ENCODE data around the gene ZNF436.

Gene ZNF436

DNA sequence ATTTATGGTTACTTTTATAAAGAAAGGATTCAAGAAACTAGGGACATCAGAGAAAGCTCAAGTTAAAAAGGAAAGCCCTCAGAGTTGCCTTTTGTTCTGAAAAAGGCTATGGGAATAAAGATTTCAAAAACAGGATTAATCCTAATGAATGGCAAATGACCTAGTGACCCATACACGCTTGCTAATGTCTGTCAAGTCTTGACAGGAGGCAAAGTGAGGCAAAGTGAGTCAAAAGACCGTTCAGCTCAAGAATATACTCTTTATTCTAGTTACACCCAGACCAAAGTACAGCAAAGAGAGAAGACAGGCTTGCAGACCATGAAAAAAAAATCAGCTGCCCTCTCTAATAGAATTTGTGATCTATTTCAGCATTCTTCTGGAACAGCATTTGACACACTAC lies 3.5 kb downstream of the ZNF436 start:
- peaks cover 13% of the 10 kb centered on the region for H3K79me2 ChIP-seq (ENCODE audit: control insufficient read depth, insufficient read depth, low read length, poor library complexity)
- no peak overlapping the region for H3K27ac ChIP-seq (ENCODE audit: low read depth, low read length)
- H2BK12ac ChIP-seq (ENCODE audit: low read length): no peak overlapping the region
- H3K4me2 ChIP-seq (ENCODE audit: low read length): no peak overlapping the region
- H3K36me3 ChIP-seq (ENCODE audit: control insufficient read depth in 1 of 2, insufficient read depth in 2 of 2, low read length in 2 of 2): peaks cover 17 to 23% of the 10 kb centered on the region in 2 experiments
- H3K23ac ChIP-seq (ENCODE audit: low read length): no peak overlapping the region
- no peak overlapping the region for H4K91ac ChIP-seq (ENCODE audit: low read depth, low read length)
- no peak overlapping the region for H2AFZ ChIP-seq (ENCODE audit: insufficient read depth, low read length, poor library complexity)
- H2BK5ac ChIP-seq (ENCODE audit: low read depth, low read length, poor library complexity): no peak overlapping the region
- H2BK120ac ChIP-seq (ENCODE audit: insufficient read depth, low read length, poor library complexity): no peak overlapping the region
- no peak overlapping the region for H4K12ac ChIP-seq (ENCODE audit: low read depth, low read length)
- no peaks in the 10 kb centered on the region for H3K27me3 ChIP-seq (ENCODE audit: insufficient read depth, low read length)
- no peak overlapping the region for H4K8ac ChIP-seq (ENCODE audit: low read depth, low read length)
- no peak overlapping the region for H3K9ac ChIP-seq (ENCODE audit: low read length)
- H3K18ac ChIP-seq (ENCODE audit: low read length): no peak overlapping the region
- peaks cover 27% of the 10 kb centered on the region for H3K79me1 ChIP-seq (ENCODE audit: low read length)
- H3K9me3 ChIP-seq (ENCODE audit: insufficient read depth, low read depth, low read length): peaks cover 13% of the 10 kb centered on the region
- H3K4ac ChIP-seq (ENCODE audit: low read depth, low read length): no peak overlapping the region
- H3K4me3 ChIP-seq (ENCODE audit: low read depth, low read length): no peak overlapping the region
- WGBS (ENCODE audit: extremely low coverage, insufficient coverage, insufficient read length): no CpG with 5 or more reads among the region's 2 CpGs
- H3K14ac ChIP-seq (ENCODE audit: low read length): no peak overlapping the region
- no peak overlapping the region for H2AK5ac ChIP-seq (ENCODE audit: low read length)
- no peak for DNase-seq
- H3K4me1 ChIP-seq (ENCODE audit: control insufficient read depth in 1 of 2, insufficient read depth in 2 of 2, low read length in 2 of 2): peaks cover 10 to 13% of the 10 kb centered on the region in 2 experiments

DNA sequence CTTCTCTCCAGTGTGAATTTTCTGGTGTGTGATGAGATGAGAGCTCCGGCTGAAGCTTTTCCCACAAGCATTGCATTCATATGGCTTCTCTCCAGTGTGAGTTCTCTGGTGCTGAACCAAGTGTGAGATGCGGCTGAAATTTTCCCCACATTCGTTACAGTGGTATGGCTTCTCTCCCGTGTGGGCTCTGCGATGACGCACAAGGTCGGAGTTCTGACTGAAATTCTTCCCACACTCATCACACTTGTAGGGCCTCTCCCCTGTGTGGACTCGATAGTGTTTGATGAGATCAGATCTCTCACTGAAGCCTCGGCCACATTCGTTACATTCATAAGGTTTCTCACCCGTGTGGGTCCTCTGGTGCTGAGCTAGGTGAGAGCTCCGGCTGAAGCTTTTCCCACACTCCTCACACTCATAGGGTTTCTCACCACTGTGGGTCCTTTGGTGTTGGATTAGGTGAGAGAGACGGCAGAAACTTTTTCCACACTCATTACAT lies 7.4 kb downstream of the ZNF436 start:
- DNase-seq: no peak
- Histone ChIP-seq H3K14ac (ENCODE audit: low read length) (no peak overlapping the region), H4K8ac (ENCODE audit: low read depth, low read length) (no peak overlapping the region), H4K91ac (ENCODE audit: low read depth, low read length) (no peak overlapping the region), H3K9me3 (ENCODE audit: insufficient read depth, low read depth, low read length) (peaks cover 18% of the 10 kb centered on the region), H3K4me2 (ENCODE audit: low read length) (no peak overlapping the region), H2AFZ (ENCODE audit: insufficient read depth, low read length, poor library complexity) (no peak overlapping the region), H2BK120ac (ENCODE audit: insufficient read depth, low read length, poor library complexity) (no peak overlapping the region), H3K79me1 (ENCODE audit: low read length) (no peaks in the 10 kb centered on the region), H3K27ac (ENCODE audit: low read depth, low read length) (no peak overlapping the region), H3K4me3 (ENCODE audit: low read depth, low read length) (no peak overlapping the region), H4K12ac (ENCODE audit: low read depth, low read length) (no peak overlapping the region), H3K9ac (ENCODE audit: low read length) (no peak overlapping the region), H3K36me3 (ENCODE audit: control insufficient read depth in 1 of 2, insufficient read depth in 2 of 2, low read length in 2 of 2) (peaks cover 17 to 28% of the 10 kb centered on the region in 2 experiments), H3K18ac (ENCODE audit: low read length) (no peak overlapping the region), H3K23ac (ENCODE audit: low read length) (no peak overlapping the region), H3K4ac (ENCODE audit: low read depth, low read length) (no peak overlapping the region), H2BK12ac (ENCODE audit: low read length) (no peak overlapping the region), H2AK5ac (ENCODE audit: low read length) (no peak overlapping the region), H3K4me1 (ENCODE audit: control insufficient read depth in 1 of 2, insufficient read depth in 2 of 2, low read length in 2 of 2) (peaks cover 0 to 2% of the 10 kb centered on the region in 2 experiments), H3K79me2 (ENCODE audit: control insufficient read depth, insufficient read depth, low read length, poor library complexity) (no peaks in the 10 kb centered on the region), H2BK5ac (ENCODE audit: low read depth, low read length, poor library complexity) (no peak overlapping the region), H3K27me3 (ENCODE audit: insufficient read depth, low read length) (no peaks in the 10 kb centered on the region)
- WGBS (ENCODE audit: extremely low coverage, insufficient coverage, insufficient read length): no CpG with 5 or more reads among the region's 13 CpGs

DNA sequence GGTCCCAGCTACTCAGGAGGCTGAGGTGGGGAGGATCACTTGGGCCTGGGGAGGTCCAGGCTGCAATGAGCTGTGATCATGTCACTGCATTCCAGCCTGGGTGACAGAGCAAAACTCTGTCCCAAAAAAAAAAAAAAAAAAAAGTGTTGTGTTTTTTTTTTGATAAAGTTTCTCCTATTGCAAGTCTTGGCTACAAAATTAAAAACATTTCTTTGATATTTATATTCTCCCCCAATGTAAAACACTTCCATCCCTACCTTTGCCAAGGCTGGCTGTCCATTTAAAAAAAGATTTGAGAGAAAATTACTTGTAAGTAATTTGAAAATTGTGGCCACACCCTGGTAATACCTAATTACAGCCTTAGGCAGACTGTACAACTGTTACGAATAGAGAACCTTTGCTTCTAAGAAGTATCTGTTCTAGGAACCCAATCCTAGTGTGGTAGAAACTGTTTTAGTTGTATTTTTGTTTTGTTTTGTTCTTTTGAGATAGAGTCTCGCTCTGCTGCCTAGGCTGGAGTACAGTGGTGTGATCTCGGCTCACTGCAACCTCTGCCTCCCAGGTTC lies 11.2 kb downstream of the ZNF436 start:
- H3K23ac ChIP-seq (ENCODE audit: low read length): no peak overlapping the region
- no peak overlapping the region for H3K18ac ChIP-seq (ENCODE audit: low read length)
- H3K14ac ChIP-seq (ENCODE audit: low read length): no peak overlapping the region
- H2AK5ac ChIP-seq (ENCODE audit: low read length): no peak overlapping the region
- H4K12ac ChIP-seq (ENCODE audit: low read depth, low read length): no peak overlapping the region
- H3K4me3 ChIP-seq (ENCODE audit: low read depth, low read length): no peak overlapping the region
- H2AFZ ChIP-seq (ENCODE audit: insufficient read depth, low read length, poor library complexity): no peak overlapping the region
- H2BK5ac ChIP-seq (ENCODE audit: low read depth, low read length, poor library complexity): no peak overlapping the region
- no peak overlapping the region for H3K27ac ChIP-seq (ENCODE audit: low read depth, low read length)
- H3K79me1 ChIP-seq (ENCODE audit: low read length): no peaks in the 10 kb centered on the region
- H3K79me2 ChIP-seq (ENCODE audit: control insufficient read depth, insufficient read depth, low read length, poor library complexity): no peaks in the 10 kb centered on the region
- no peak overlapping the region for H4K91ac ChIP-seq (ENCODE audit: low read depth, low read length)
- no peak overlapping the region for H3K4ac ChIP-seq (ENCODE audit: low read depth, low read length)
- peaks cover 17% of the 10 kb centered on the region for H3K9me3 ChIP-seq (ENCODE audit: insufficient read depth, low read depth, low read length)
- peaks cover 7 to 25% of the 10 kb centered on the region in 2 experiments for H3K36me3 ChIP-seq (ENCODE audit: control insufficient read depth in 1 of 2, insufficient read depth in 2 of 2, low read length in 2 of 2)
- H2BK120ac ChIP-seq (ENCODE audit: insufficient read depth, low read length, poor library complexity): no peak overlapping the region
- H3K9ac ChIP-seq (ENCODE audit: low read length): no peak overlapping the region
- WGBS (ENCODE audit: extremely low coverage, insufficient coverage, insufficient read length): no CpG with 5 or more reads among the region's 3 CpGs
- no peak overlapping the region for H3K4me2 ChIP-seq (ENCODE audit: low read length)
- no peak overlapping the region for H2BK12ac ChIP-seq (ENCODE audit: low read length)
- H4K8ac ChIP-seq (ENCODE audit: low read depth, low read length): no peak overlapping the region
- H3K27me3 ChIP-seq (ENCODE audit: insufficient read depth, low read length): peaks cover 4% of the 10 kb centered on the region
- DNase-seq: peak in 1 of 2 donors; percentile 56
- H3K4me1 ChIP-seq (ENCODE audit: control insufficient read depth in 1 of 2, insufficient read depth in 2 of 2, low read length in 2 of 2): no peaks in the 10 kb centered on the region

DNA sequence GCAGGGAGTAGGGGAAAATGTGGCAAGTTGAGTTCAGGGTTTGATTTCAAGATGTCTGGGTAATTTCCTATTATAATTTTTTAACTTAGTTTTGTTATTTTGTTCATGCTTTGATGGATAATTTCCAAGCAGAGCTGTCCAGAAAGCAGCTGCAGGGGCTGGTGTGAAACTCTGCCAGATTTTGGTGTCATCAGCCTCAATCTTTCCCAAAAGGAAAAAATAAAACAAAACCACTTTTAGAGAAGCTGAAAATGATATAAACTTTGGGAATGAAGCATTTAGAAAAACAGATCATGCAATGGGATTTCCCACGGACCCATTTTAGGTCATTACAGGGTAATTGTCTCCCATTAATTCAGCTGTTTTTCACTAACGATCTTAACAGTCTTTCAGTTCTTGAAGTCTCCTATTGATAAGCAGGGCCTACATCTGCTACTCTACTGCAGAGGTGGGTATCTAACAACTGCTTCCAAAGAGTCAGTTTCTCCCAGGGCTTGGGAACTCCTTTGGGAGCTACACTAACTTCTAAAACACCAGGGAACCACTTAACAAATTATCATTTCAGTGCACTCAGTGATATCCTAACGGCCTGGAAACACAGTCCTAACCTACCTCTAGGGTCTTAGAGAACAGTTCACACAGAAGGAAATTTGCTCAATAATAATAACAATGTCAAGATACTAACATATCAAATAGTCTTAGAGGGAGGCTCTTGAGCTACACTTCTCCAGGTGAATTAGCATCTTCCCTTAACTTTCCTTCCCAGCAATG lies 12.3 kb downstream of the ZNF436 start:
- no CpG with 5 or more reads among the region's 3 CpGs for WGBS (ENCODE audit: extremely low coverage, insufficient coverage, insufficient read length)
- H2BK12ac ChIP-seq (ENCODE audit: low read length): no peak overlapping the region
- no peak overlapping the region for H3K4me3 ChIP-seq (ENCODE audit: low read depth, low read length)

More for the DNA sequence above, 12.3 kb downstream of the ZNF436 start:
- Histone ChIP-seq H3K27ac (ENCODE audit: low read depth, low read length) (no peak overlapping the region), H3K14ac (ENCODE audit: low read length) (no peak overlapping the region), H3K4me2 (ENCODE audit: low read length) (no peak overlapping the region), H3K23ac (ENCODE audit: low read length) (no peak overlapping the region), H3K4me1 (ENCODE audit: control insufficient read depth in 1 of 2, insufficient read depth in 2 of 2, low read length in 2 of 2) (no peaks in the 10 kb centered on the region), H2BK5ac (ENCODE audit: low read depth, low read length, poor library complexity) (no peak overlapping the region), H3K79me1 (ENCODE audit: low read length) (no peaks in the 10 kb centered on the region), H4K12ac (ENCODE audit: low read depth, low read length) (no peak overlapping the region), H2BK120ac (ENCODE audit: insufficient read depth, low read length, poor library complexity) (no peak overlapping the region), H3K79me2 (ENCODE audit: control insufficient read depth, insufficient read depth, low read length, poor library complexity) (no peaks in the 10 kb centered on the region), H3K18ac (ENCODE audit: low read length) (no peak overlapping the region), H3K27me3 (ENCODE audit: insufficient read depth, low read length) (peaks cover 6% of the 10 kb centered on the region), H4K8ac (ENCODE audit: low read depth, low read length) (no peak overlapping the region), H3K9ac (ENCODE audit: low read length) (no peak overlapping the region), H3K9me3 (ENCODE audit: insufficient read depth, low read depth, low read length) (peaks cover 10% of the 10 kb centered on the region), H4K91ac (ENCODE audit: low read depth, low read length) (no peak overlapping the region), H3K4ac (ENCODE audit: low read depth, low read length) (no peak overlapping the region), H2AFZ (ENCODE audit: insufficient read depth, low read length, poor library complexity) (no peak overlapping the region), H2AK5ac (ENCODE audit: low read length) (no peak overlapping the region), H3K36me3 (ENCODE audit: control insufficient read depth in 1 of 2, insufficient read depth in 2 of 2, low read length in 2 of 2) (peaks cover 5 to 17% of the 10 kb centered on the region in 2 experiments)
- no peak for DNase-seq

All from trophoblast cell (in vitro differentiated cells and primary cell).